Endothelial cell of umbilical vein (primary cell): Measurements from ENCODE around the gene SNX4. TPM values are rescaled to one million over a fixed set of nuclear protein-coding genes. Genes with fewer than 3 reads are reported as not detected.

Experiments
- BruUV-seq: library from RNA; stranded (reverse); fragments of 400-500 nt; replicated peaks from 2 replicates; lab custom pipeline; 2021; lab: Mats Ljungman, UMichigan
- CTCF ChIA-PET: fragments of 300-600, 350-600 bp; sonication (Branson Sonifier 250); formaldehyde crosslinking; loops from one replicate; lab custom pipeline; 2021; ENCODE audit warnings: antibody characterized with exemption, inconsistent platforms; lab: Charles Lee
- POLR2A ChIA-PET: fragments of 300-600, 350-600 bp; sonication (Branson Sonifier 250); formaldehyde crosslinking; loops from one replicate; lab custom pipeline; 2021; ENCODE audit warnings: antibody characterized with exemption, inconsistent platforms; lab: Charles Lee
- DNase-seq: peaks from one replicate; pipeline ENCODE4 v3.0.0-alpha.2; 2011; ENCODE audit warnings: low read depth, low spot score
- FAIRE-seq: peaks from 2 replicates; lab custom pipeline; 2011; peaks lifted over from hg19 to GRCh38; lab: Jason Lieb, UNC
- H2AFZ ChIP-seq: 2 replicates; pipeline ENCODE4 v1.6.0; 2012; ENCODE audit warnings: low read depth, low read length, control low read depth, inconsistent platforms
- H3K27ac ChIP-seq: 2 replicates; pipeline ENCODE4 v1.5.1; 2011; ENCODE audit warnings: low read depth, mild to moderate bottlenecking, control low read depth, low read length, moderate library complexity; ENCODE audit not compliant: insufficient read depth
- H3K27me3 ChIP-seq, 2 experiments: 2 replicates each; pipeline versions ENCODE4 v1.6.0 to v1.6.1; 2011; ENCODE audit warnings: low read length in 2 of 2, mixed read lengths in 1 of 2; ENCODE audit not compliant: control insufficient read depth in 2 of 2, insufficient read depth in 2 of 2
- H3K36me3 ChIP-seq, 2 experiments: 2 replicates in 1 of 2; 3 replicates in 1 of 2; pipeline ENCODE4 v1.5.1; 2011; ENCODE audit warnings: low read length in 2 of 2, mild to moderate bottlenecking in 1 of 2, moderate library complexity in 1 of 2; ENCODE audit not compliant: control insufficient read depth in 2 of 2, insufficient read depth in 2 of 2; ENCODE audit errors: extremely low read depth in 1 of 2
- H3K4me1 ChIP-seq: 3 replicates; pipeline ENCODE4 v1.5.1; 2011; ENCODE audit warnings: mild to moderate bottlenecking, low read length; ENCODE audit not compliant: control insufficient read depth, insufficient read depth; ENCODE audit errors: extremely low read depth
- H3K4me2 ChIP-seq: 2 replicates; pipeline ENCODE4 v1.6.1; 2011; ENCODE audit warnings: low read length, control low read depth, mixed read lengths; ENCODE audit not compliant: insufficient read depth
- H3K4me3 ChIP-seq, 3 experiments: fragments of 200-600 bp in 1 of 3; sonication (generic), shearing (Covaris generic) in 1 of 3; replicated peaks in 1 of 3; 2 replicates each; pipeline ENCODE4 v1.5.1; 2011 to 2016; ENCODE audit warnings: control low read depth in 3 of 3, low read length in 3 of 3, mild to moderate bottlenecking in 2 of 3, inconsistent platforms in 1 of 3, low read depth in 1 of 3, moderate library complexity in 1 of 3; ENCODE audit not compliant: insufficient read depth in 1 of 3
- H3K79me2 ChIP-seq: 2 replicates; pipeline ENCODE4 v1.6.0; 2012; ENCODE audit warnings: low read length, inconsistent platforms; ENCODE audit not compliant: control insufficient read depth, insufficient read depth
- H3K9ac ChIP-seq: replicated peaks from 2 replicates; pipeline ENCODE3; 2011; ENCODE audit warnings: low read length, control low read depth; ENCODE audit not compliant: insufficient read depth; ENCODE audit errors: extremely low read depth
- H3K9me1 ChIP-seq: replicated peaks from 3 replicates; pipeline ENCODE4 v1.6.0; 2011; ENCODE audit warnings: mild to moderate bottlenecking, low read length; ENCODE audit not compliant: control insufficient read depth, insufficient read depth; ENCODE audit errors: extremely low read depth
- H3K9me3 ChIP-seq: replicated peaks from 2 replicates; pipeline ENCODE4 v1.5.1; 2012; ENCODE audit warnings: low read length, inconsistent platforms; ENCODE audit not compliant: control insufficient read depth, insufficient read depth
- H4K20me1 ChIP-seq: replicated peaks from 2 replicates; pipeline ENCODE3; 2011; ENCODE audit warnings: mild to moderate bottlenecking, low read length; ENCODE audit not compliant: control insufficient read depth, insufficient read depth; ENCODE audit errors: extremely low read depth
- EZH2 ChIP-seq: IDR thresholded peaks from 2 replicates; pipeline ENCODE4 v1.6.1; 2012; ENCODE audit warnings: borderline replicate concordance, low read depth, mild to moderate bottlenecking, moderate library complexity, low read length, inconsistent platforms; ENCODE audit not compliant: severe bottlenecking
- FOS ChIP-seq: IDR thresholded peaks from 2 replicates; pipeline ENCODE4 v1.6.1; 2011; ENCODE audit warnings: mild to moderate bottlenecking, low read length, moderate library complexity, borderline replicate concordance; ENCODE audit not compliant: insufficient read depth
- GATA2 ChIP-seq: IDR thresholded peaks from 2 replicates; pipeline ENCODE4 v1.7.0; 2011; ENCODE audit warnings: low read depth, mild to moderate bottlenecking, moderate library complexity, mixed read lengths, low read length; ENCODE audit not compliant: insufficient read length, insufficient read depth
- JUN ChIP-seq: IDR thresholded peaks from 2 replicates; pipeline ENCODE4 v1.6.1; 2011; ENCODE audit warnings: borderline replicate concordance, low read depth; ENCODE audit not compliant: insufficient read length, insufficient read depth
- MYC ChIP-seq: IDR thresholded peaks from one replicate; pipeline ENCODE4 v1.6.1; 2011; ENCODE audit warnings: mild to moderate bottlenecking, low read depth, low read length
- POLR2A ChIP-seq: IDR thresholded peaks from 2 replicates; pipeline ENCODE4 v1.6.1; 2012; ENCODE audit warnings: low read depth, mild to moderate bottlenecking, control low read depth, low read length
- POLR2AphosphoS5 ChIP-seq: IDR thresholded peaks from 2 replicates; pipeline ENCODE4 v1.6.1; 2012; ENCODE audit warnings: low read depth, mild to moderate bottlenecking, control low read depth, low read length, moderate library complexity; ENCODE audit not compliant: insufficient read depth
- dilution Hi-C: fragments of 300-500 bp; cut with MboI; formaldehyde crosslinking; loops from one replicate; pipeline ENCODE4 v1.15.0; 2019; ENCODE audit warnings: low sequenced_read_pairs; ENCODE audit not compliant: extremely low pct_ligation_motif_present
- intact Hi-C: fragments of 100-400 bp; cut with micrococcal nuclease; formaldehyde crosslinking; loops from one replicate; pipeline ENCODE4 v1.10.0; 2022
- polyA plus RNA-seq, 4 experiments: library from polyadenylated mRNA; depleted of rRNA in 3 of 4; stranded (reverse) in 3 of 4; unstranded in 1 of 4; fragments of >200 nt; gene quantifications; 2 replicates each; pipeline versions ENCODE4 v1.2.1 to v1.2.3, GENCODE V29; 2011 to 2012; ENCODE audit warnings: missing spikeins in 1 of 4
- total RNA-seq: library from RNA; stranded (reverse); gene quantifications from 2 replicates; pipeline ENCODE4 v1.2.3, GENCODE V29; 2021
- TF ChIP-seq, protein P1 (sequence below), 2 donors: IDR thresholded peaks; 1 replicate in 1 of 2; 2 replicates in 1 of 2; pipeline ENCODE4 v1.5.1; 2011; ENCODE audit warnings: low read length in 2 of 2, mild to moderate bottlenecking in 2 of 2, moderate library complexity in 2 of 2, control low read depth in 1 of 2, inconsistent platforms in 1 of 2, low read depth in 1 of 2; ENCODE audit not compliant: insufficient read depth in 1 of 2; ENCODE audit errors: extremely low read depth in 1 of 2
- TF ChIP-seq, protein P2 (sequence below): IDR thresholded peaks from 2 replicates; pipeline ENCODE4 v1.6.1; 2011; ENCODE audit not compliant: insufficient read depth, insufficient read length

The SNX4 gene
- total and polyA plus RNA-seq, 2 donors (not counting 3 experiments of a cell fraction or from before 2014, with no cell fraction given), result 7.5 to 39.2 TPM

DNA sequence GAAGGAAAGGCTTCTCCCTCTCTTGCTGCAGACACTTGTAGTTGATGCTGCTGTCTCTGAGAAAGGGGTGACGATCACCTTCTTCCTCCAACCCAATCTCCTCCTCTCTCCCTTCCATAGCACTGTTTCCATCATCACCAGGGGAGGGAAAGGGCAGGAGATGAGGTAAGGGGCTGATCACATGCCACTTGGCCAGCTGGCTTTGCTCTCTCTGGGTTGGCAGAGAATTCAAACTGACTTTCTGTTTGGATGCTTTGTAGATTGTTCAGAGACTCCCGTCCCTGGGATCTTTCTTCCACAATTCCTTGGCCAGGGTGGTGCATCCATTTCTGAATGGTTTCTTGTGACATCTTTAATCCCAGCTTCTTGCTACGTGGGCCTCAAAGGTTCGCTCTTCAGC lies 101.7 kb downstream of the SNX4 start:
- DNase-seq, result no peak
- Histone ChIP-seq H2AFZ (no peak overlapping the region), H3K4me1 (no peaks in the 10 kb centered on the region), H4K20me1 (no peaks in the 10 kb centered on the region), H3K4me2 (no peak overlapping the region), H3K9me1 (no peaks in the 10 kb centered on the region), H3K4me3 (no peak overlapping the region), H3K9me3 (no peaks in the 10 kb centered on the region), H3K27ac (no peak overlapping the region), H3K27me3 (peaks cover 2 to 8% of the 10 kb centered on the region in 2 experiments), H3K79me2 (no peaks in the 10 kb centered on the region), H3K9ac (no peak overlapping the region), H3K36me3 (no peaks in the 10 kb centered on the region)
- ChIA-PET CTCF (interaction anchor here (1.6 kb wide), 1 partner anchor 16 kb away, joined by 4 read pairs; no protein-coding TSS in a partner anchor), POLR2A (no interaction called here)
- TF ChIP-seq POLR2AphosphoS5 (no peak), MYC (no peak), FOS (no peak), GATA2 (no peak)
- TF ChIP-seq, protein P1, sequence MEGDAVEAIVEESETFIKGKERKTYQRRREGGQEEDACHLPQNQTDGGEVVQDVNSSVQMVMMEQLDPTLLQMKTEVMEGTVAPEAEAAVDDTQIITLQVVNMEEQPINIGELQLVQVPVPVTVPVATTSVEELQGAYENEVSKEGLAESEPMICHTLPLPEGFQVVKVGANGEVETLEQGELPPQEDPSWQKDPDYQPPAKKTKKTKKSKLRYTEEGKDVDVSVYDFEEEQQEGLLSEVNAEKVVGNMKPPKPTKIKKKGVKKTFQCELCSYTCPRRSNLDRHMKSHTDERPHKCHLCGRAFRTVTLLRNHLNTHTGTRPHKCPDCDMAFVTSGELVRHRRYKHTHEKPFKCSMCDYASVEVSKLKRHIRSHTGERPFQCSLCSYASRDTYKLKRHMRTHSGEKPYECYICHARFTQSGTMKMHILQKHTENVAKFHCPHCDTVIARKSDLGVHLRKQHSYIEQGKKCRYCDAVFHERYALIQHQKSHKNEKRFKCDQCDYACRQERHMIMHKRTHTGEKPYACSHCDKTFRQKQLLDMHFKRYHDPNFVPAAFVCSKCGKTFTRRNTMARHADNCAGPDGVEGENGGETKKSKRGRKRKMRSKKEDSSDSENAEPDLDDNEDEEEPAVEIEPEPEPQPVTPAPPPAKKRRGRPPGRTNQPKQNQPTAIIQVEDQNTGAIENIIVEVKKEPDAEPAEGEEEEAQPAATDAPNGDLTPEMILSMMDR (IDR thresholded peaks at IDR 0.05; ENCODE audit: extremely low read depth in 1 of 2, insufficient read depth in 1 of 2, low read depth in 1 of 2, low read length in 2 of 2), result no peak
- intact Hi-C loops, result no loop called here
- FAIRE-seq, result no peak
- dilution Hi-C loops, result no loop called here
- no TSS peak for BruUV-seq

DNA sequence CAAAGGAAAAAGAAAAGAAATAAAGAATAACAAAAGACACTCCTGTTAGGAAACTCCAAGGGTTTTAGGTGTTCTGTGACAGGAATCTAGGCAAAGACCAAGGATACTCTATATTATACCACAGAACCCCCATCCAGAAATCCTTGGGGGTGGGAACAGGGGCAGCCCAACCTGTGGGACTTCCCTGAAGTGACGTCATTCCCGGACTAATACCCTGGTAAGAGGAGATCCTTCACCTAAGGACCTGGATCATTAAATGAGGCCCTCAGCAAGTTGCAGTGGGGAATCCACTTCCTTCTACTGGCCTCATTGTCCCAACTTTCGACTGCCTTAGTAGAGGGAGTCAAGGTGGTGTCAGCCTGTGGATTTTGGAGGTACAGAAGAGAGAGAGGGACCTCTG lies 103.8 kb downstream of the SNX4 start:
- ChIA-PET CTCF (interaction anchor here (1.2 kb wide), 1 partner anchor 13 kb away, joined by 3 read pairs; no protein-coding TSS in a partner anchor), POLR2A (no interaction called here)
- Histone ChIP-seq H3K9me3 (no peaks in the 10 kb centered on the region), H2AFZ (no peak overlapping the region), H3K4me1 (no peaks in the 10 kb centered on the region), H3K79me2 (no peaks in the 10 kb centered on the region), H3K27ac (no peak overlapping the region), H3K4me3 (no peak overlapping the region), H3K9me1 (no peaks in the 10 kb centered on the region), H4K20me1 (no peaks in the 10 kb centered on the region), H3K9ac (no peak overlapping the region), H3K27me3 (peaks cover 2 to 11% of the 10 kb centered on the region in 2 experiments), H3K4me2 (no peak overlapping the region), H3K36me3 (no peaks in the 10 kb centered on the region)
- no peak for FAIRE-seq
- intact Hi-C loops (no loop called here), dilution Hi-C loops (no loop called here)
- no peak for TF ChIP-seq POLR2AphosphoS5
- no peak for TF ChIP-seq MYC
- TF ChIP-seq, protein P2, sequence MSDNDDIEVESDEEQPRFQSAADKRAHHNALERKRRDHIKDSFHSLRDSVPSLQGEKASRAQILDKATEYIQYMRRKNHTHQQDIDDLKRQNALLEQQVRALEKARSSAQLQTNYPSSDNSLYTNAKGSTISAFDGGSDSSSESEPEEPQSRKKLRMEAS, result no peak
- TF ChIP-seq FOS, result no peak
- no peak for TF ChIP-seq EZH2
- no peak for TF ChIP-seq JUN
- TF ChIP-seq POLR2A, result no peak
- TF ChIP-seq GATA2, result no peak
- TF ChIP-seq, protein P1 (IDR thresholded peaks at IDR 0.05; ENCODE audit: extremely low read depth in 1 of 2, insufficient read depth in 1 of 2, low read depth in 1 of 2, low read length in 2 of 2), result no peak
- no TSS peak for BruUV-seq
- DNase-seq, result no peak
